ENCODE results near the gene ACVRL1. TPM values are rescaled to one million over a fixed set of nuclear protein-coding genes. Genes with fewer than 3 reads are reported as not detected.
A peak's percentile ranks its signal among the peaks of the same experiment; 100 is the strongest.

The ACVRL1 gene
- total and polyA plus RNA-seq, 9 of the 15 experiments (the other 6 are each of a cell fraction or from before 2014, with no cell fraction given), result 0.07 to 1.4 (median 0.30) TPM

DNA sequence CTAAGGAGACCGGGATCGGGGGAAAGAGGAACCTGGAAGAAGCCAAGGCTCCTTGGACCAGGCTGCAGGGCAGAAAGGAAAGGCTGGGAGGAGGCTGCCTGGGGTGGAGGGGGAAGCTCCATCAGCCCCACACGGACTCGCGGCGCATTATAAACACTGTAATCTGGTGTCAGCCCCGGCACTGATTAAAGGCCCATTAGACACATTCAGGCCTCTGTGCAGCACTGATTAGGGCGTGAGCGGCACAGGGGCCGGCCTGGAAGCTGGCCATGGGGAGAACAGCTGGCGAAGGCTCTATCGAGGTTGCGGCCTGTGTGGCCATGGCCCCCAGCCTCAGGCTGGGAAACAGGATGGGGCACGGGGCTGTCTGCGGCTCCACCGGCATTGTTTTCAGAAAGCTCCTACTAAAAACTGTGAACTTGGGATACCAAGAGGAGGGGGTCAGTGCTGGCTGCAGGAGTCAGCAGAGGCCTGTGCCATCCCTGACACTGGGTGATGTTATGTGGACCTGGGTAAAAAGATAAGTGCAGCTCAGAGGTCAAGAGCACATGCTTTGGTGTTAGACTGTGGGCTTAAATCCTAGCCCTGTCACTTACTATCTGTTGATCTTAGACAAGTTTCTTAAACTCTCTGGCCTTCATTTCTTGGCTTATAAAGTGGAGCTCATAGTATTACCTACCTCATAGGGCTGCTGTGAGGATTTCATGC, 10.6 kb downstream of the ACVRL1 start:
- ChIA-PET POLR2A (interaction anchor here (0.5 to 2.1 kb wide), 5 partner anchors 9 to 699 kb away, joined by 3 to 9 read pairs (median 4); no protein-coding TSS in a partner anchor), CTCF (ENCODE audit: low intra/inter-chr PET ratio) (no interaction called here)
- H3K9me1 ChIP-seq (ENCODE audit: control insufficient read depth, insufficient read depth, low read length), result no peaks in the 10 kb centered on the region
- DNase-seq (ENCODE audit: extremely low read depth in 1 of 4, low spot score in 3 of 4) (peak in 2 of 4 experiments; percentile 65 to 82), ATAC-seq (peak; percentile 80), FAIRE-seq (peak; percentile 76)
- H3K9ac ChIP-seq (ENCODE audit: insufficient read depth in 1 of 2, low read depth in 2 of 2, low read length in 2 of 2), result peak overlapping the region in 1 of 2 experiments; percentile 60; a peak in 2 of 4 replicates
- peaks cover 21 to 41% of the 10 kb centered on the region in 2 experiments for H3K4me1 ChIP-seq (replicated peaks in 1 of 2; ENCODE audit: control insufficient read depth in 2 of 2, insufficient read depth in 2 of 2, low read length in 2 of 2)
- no TSS peak for BruUV-seq (replicated peaks)
- intact Hi-C loops (cut with micrococcal nuclease), result no loop called here
- in situ Hi-C loops (cut with MboI), result no loop called here
- no peaks in the 10 kb centered on the region for H3K79me2 ChIP-seq (ENCODE audit: control insufficient read depth, insufficient read depth, low read length)
- no peak overlapping the region for H3K27ac ChIP-seq (ENCODE audit: extremely low read depth, low read depth, low read length)
- H3K4me3 ChIP-seq, result no peak overlapping the region
- H3K27me3 ChIP-seq (ENCODE audit: control insufficient read depth in 2 of 2, insufficient read depth in 2 of 2, low read length in 2 of 2), result no peaks in the 10 kb centered on the region; a peak in 1 of 5 replicates
- H4K20me1 ChIP-seq (replicated peaks; ENCODE audit: control insufficient read depth, insufficient read depth, low read length), result peaks cover 10% of the 10 kb centered on the region
- H3K36me3 ChIP-seq (ENCODE audit: control insufficient read depth, insufficient read depth, low read length), result no peaks in the 10 kb centered on the region
- WGBS (ENCODE audit: insufficient coverage, low coverage, missing lambda C conversion rate), result under 1% methylated on average over 16 of the region's 16 CpGs
- H3K4me2 ChIP-seq (ENCODE audit: insufficient read depth, low read length), result peak overlapping the region; percentile 1; the same call in 1 of the 2 replicates
- no peaks in the 10 kb centered on the region for H3K9me3 ChIP-seq (replicated peaks; ENCODE audit: control insufficient read depth, insufficient read depth, low read depth, low read length)
- H2AFZ ChIP-seq (ENCODE audit: low read depth, low read length), result no peak overlapping the region
- TF ChIP-seq SMAD4 (CRISPR knock-in tag; conservative IDR thresholded peaks at IDR 0.05), result peak; percentile 90
- 0 out of 2 replicates have a peak, but pooled peaks have one; percentile 40 for TF ChIP-seq ZNF644 (tag; IDR thresholded peaks at IDR 0.05; ENCODE audit: low read depth)
- TF ChIP-seq TAL1 (IDR thresholded peaks at IDR 0.05), result peak; percentile 93
- TF ChIP-seq POLR2AphosphoS5 (IDR thresholded peaks at IDR 0.05; ENCODE audit: control insufficient read depth, insufficient read depth, low read depth, low read length), result peak; percentile 91
- TF ChIP-seq NR2C1 (IDR thresholded peaks at IDR 0.05), result no peak; the same call in 1 of the 2 replicates
- 0 out of 2 replicates have a peak, but pooled peaks have one; percentile 21 for TF ChIP-seq NR2C1 (tag; IDR thresholded peaks at IDR 0.05)
- TF ChIP-seq, protein P1, sequence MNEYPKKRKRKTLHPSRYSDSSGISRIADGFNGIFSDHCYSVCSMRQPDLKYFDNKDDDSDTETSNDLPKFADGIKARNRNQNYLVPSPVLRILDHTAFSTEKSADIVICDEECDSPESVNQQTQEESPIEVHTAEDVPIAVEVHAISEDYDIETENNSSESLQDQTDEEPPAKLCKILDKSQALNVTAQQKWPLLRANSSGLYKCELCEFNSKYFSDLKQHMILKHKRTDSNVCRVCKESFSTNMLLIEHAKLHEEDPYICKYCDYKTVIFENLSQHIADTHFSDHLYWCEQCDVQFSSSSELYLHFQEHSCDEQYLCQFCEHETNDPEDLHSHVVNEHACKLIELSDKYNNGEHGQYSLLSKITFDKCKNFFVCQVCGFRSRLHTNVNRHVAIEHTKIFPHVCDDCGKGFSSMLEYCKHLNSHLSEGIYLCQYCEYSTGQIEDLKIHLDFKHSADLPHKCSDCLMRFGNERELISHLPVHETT (CRISPR knock-in tag; conservative IDR thresholded peaks at IDR 0.05 in 1 of 2, IDR thresholded peaks at IDR 0.05 in 1 of 2), result 0 out of 4 replicates have a peak, but pooled peaks of 1 of the 2 experiments have one; percentile 61
- no peak for TF ChIP-seq HNRNPH1 (optimal IDR thresholded peaks at IDR 0.05; ENCODE audit: low read depth, low read length)
- peak; percentile 56 for TF ChIP-seq SMAD1 (IDR thresholded peaks at IDR 0.05; ENCODE audit: low read depth, low read length, partially characterized antibody)
